Prostate gland (tissue), 2 donors: Measurements from ENCODE around the gene MRI1. TPM values are rescaled to one million over a fixed set of nuclear protein-coding genes. Genes with fewer than 3 reads are reported as not detected.
A peak's percentile ranks its signal among the peaks of the same experiment; 100 is the strongest.
"Not testable (repeated sequence)": the region's sequence is repeated elsewhere in the genome, so short reads cannot be mapped to it uniquely, and the experiment has no call there.

Source experiments
- DNase-seq: peaks from one replicate; pipeline ENCODE4 v3.0.0-alpha.2; 2019; ENCODE audit warnings: low spot score
- H3K27ac ChIP-seq, 2 donors: fragments of 200-600 bp; sonication (generic); 2 replicates each; pipeline ENCODE4 v1.5.1; 2017 to 2019
- H3K27me3 ChIP-seq: fragments of 200-600 bp; sonication (generic); replicated peaks from 2 replicates; pipeline ENCODE4 v1.5.1; 2019; ENCODE audit not compliant: insufficient read depth
- H3K36me3 ChIP-seq, 2 donors: fragments of 200-600 bp; sonication (generic); 1 replicate in 1 of 2; 2 replicates in 1 of 2; pipeline versions ENCODE4 v1.5.1 to v1.8.1; 2017 to 2019
- H3K4me1 ChIP-seq: fragments of 200-600 bp; sonication (generic); replicated peaks from 2 replicates; pipeline ENCODE4 v1.5.1; 2019
- H3K4me3 ChIP-seq, 2 donors: fragments of 200-600 bp; sonication (generic); 2 replicates each; pipeline ENCODE4 v1.5.1; 2017 to 2019
- H3K9me3 ChIP-seq: fragments of 200-600 bp; sonication (generic); 2 replicates; pipeline ENCODE4 v1.5.1; 2017
- POLR2A ChIP-seq: fragments of 450-650 bp; IDR thresholded peaks from one replicate; pipeline ENCODE4 v1.6.1; 2016; ENCODE audit warnings: antibody characterized with exemption, mild to moderate bottlenecking
- POLR2AphosphoS5 ChIP-seq: sonication (generic); formaldehyde crosslinking; IDR thresholded peaks from one replicate; pipeline ENCODE4 v1.6.1; 2017; ENCODE audit warnings: antibody characterized with exemption
- WGBS: methylation state at CpG from one replicate; pipeline ENCODE4 v1.1.5; 2018; 5-methylcytosine and 5-hydroxymethylcytosine counted together
- intact Hi-C: fragments of 100-400 bp; cut with DNase I; formaldehyde crosslinking; loops from one replicate; pipeline ENCODE4 v1.14.2; 2022
- total RNA-seq, 2 donors: library from RNA; depleted of rRNA; stranded (reverse); fragments of >200 nt; gene quantifications; one replicate each; pipeline ENCODE4 v1.1.0, GENCODE V29; 2016
- TF ChIP-seq, protein P1 (sequence below), 4 experiments: fragments of 200-600 bp in 2 of 4; fragments of 450-650 bp in 2 of 4; sonication (generic) in 2 of 4; IDR thresholded peaks; 1 replicate in 3 of 4; 2 replicates in 1 of 4; pipeline ENCODE4 v1.5.1; 2016 to 2019; ENCODE audit warnings: antibody characterized with exemption in 4 of 4, mild to moderate bottlenecking in 2 of 4, moderate library complexity in 2 of 4

MRI1 gene
- total RNA-seq, 2 donors from 2014 or later = 62.7 to 64.5 TPM

DNA sequence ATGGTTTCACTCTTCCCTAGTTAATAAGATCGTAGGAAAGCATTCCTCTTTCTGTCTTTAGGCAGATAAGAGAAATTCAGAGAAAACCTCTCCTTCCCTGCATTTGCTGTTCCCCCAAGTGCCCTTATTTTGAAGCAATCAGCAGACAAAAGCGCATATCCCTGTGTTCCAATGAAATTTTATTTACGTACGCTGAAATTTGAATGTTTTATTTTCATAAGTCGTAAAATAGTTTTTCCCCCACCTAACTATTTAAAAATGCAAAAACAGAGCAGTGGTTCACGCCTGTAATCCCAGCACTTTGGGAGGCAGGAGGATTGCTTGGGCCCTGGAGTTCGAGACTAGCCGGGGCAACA, 17.2 kb upstream of the MRI1 start:
- peaks cover 5% of the 10 kb centered on the region for H3K4me1 ChIP-seq
- WGBS = 90% methylated on average over 8 of the region's 8 CpGs

DNA sequence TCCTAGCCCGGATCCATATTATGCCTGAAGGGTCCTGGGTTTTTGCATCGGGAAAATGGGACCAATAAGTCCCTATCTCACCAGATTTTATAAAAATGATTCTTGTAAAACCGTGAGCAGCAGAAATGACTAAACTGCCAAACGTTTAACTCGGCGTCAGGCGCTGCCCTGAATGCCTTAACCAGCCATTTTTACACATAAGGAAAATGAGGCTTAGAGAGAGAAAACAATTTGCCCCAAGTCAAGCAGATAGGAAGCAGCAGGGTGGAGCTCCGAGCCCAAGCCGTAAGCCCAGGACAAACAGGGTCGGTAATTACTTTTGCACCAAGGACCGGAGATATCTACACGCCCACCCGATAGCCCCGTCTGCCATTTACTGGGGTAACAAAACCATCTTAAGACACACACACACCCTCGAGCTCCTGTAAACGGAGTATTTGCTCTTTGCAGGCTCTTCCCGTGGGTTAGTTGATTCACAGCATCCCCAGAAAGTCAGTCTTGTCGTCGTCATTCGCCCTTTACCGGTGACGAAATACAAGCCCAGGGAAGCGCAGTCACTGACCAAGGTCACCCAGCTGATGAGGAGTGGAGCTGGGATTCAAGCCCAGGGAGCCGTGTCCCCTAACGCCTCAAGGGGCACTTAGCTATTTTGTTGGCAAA, 16.0 kb upstream of the MRI1 start:
- peaks cover 5% of the 10 kb centered on the region for H3K4me1 ChIP-seq
- intact Hi-C loops = no loop called here
- no peak for DNase-seq
- H3K9me3 ChIP-seq = no peaks in the 10 kb centered on the region
- peak overlapping the region; percentile 71 to 80 for H3K4me3 ChIP-seq
- no peaks in the 10 kb centered on the region for H3K27me3 ChIP-seq
- 2% methylated on average over 25 of the region's 25 CpGs for WGBS
- H3K36me3 ChIP-seq = no peaks in the 10 kb centered on the region
- peak overlapping the region; percentile 83 to 84 for H3K27ac ChIP-seq
- TF ChIP-seq, protein P1, sequence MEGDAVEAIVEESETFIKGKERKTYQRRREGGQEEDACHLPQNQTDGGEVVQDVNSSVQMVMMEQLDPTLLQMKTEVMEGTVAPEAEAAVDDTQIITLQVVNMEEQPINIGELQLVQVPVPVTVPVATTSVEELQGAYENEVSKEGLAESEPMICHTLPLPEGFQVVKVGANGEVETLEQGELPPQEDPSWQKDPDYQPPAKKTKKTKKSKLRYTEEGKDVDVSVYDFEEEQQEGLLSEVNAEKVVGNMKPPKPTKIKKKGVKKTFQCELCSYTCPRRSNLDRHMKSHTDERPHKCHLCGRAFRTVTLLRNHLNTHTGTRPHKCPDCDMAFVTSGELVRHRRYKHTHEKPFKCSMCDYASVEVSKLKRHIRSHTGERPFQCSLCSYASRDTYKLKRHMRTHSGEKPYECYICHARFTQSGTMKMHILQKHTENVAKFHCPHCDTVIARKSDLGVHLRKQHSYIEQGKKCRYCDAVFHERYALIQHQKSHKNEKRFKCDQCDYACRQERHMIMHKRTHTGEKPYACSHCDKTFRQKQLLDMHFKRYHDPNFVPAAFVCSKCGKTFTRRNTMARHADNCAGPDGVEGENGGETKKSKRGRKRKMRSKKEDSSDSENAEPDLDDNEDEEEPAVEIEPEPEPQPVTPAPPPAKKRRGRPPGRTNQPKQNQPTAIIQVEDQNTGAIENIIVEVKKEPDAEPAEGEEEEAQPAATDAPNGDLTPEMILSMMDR (IDR thresholded peaks at IDR 0.05) = no peak
- no peak for TF ChIP-seq POLR2AphosphoS5

More for the DNA sequence above, 17.2 kb upstream of the MRI1 start:
- peak overlapping the region; percentile 71 to 80 for H3K4me3 ChIP-seq
- TF ChIP-seq, protein P1 (IDR thresholded peaks at IDR 0.05) = no peak
- no peak for TF ChIP-seq POLR2AphosphoS5
- TF ChIP-seq POLR2A = no peak
- H3K9me3 ChIP-seq = no peaks in the 10 kb centered on the region
- no peaks in the 10 kb centered on the region for H3K27me3 ChIP-seq
- intact Hi-C loops = no loop called here
- H3K36me3 ChIP-seq = no peaks in the 10 kb centered on the region
- DNase-seq = no peak
- H3K27ac ChIP-seq = peak overlapping the region; percentile 83 to 84

DNA sequence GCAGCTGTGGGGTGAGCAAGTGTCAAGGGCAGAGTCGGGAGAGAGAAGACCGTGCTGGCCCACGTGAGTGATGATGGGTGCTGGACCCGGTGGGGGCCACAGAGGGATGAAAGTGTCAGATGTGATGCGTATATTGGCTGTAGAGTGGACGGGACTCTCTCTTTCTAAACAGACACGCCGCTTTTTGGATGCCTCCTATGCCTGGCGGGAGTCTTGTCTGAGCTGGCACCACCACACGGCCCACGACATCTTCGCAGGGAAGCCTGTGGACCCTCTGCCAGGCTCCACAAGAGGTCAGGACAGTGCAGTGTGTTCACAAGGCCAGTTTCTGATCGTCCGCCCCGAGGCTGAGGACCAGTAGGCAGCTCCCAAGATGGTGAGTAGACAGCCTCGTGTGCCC, 12.9 kb upstream of the MRI1 start:
- no peak for DNase-seq
- H3K9me3 ChIP-seq = no peaks in the 10 kb centered on the region
- TF ChIP-seq, protein P1 (IDR thresholded peaks at IDR 0.05) = no peak
- TF ChIP-seq POLR2AphosphoS5 = no peak
- TF ChIP-seq POLR2A = no peak
- peaks cover 5% of the 10 kb centered on the region for H3K4me1 ChIP-seq
- H3K27me3 ChIP-seq = no peaks in the 10 kb centered on the region
- peaks cover 0 to 12% of the 10 kb centered on the region in 2 donors for H3K36me3 ChIP-seq
- H3K27ac ChIP-seq = no peak overlapping the region
- no peak overlapping the region for H3K4me3 ChIP-seq
- 91% methylated on average over 16 of the region's 16 CpGs for WGBS
- intact Hi-C loops = no loop called here

DNA sequence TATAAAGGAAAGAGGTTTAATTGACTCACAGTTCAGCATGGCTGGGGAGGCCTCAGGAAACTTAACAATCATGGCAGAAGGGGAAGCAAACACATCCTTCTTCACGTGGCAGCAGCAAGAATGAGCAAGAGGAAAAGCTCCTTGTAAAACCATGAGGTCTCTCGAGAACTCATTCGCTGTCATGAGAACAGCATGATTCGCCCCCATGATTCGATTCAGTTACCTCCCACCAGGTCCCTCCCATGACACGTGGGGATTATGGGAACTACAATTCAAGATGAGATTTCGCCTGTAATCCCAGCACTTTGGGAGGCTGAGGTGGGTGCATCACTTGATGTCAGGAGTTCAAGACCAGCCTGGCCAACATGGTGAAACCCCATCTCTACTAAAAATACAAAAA, 10.7 kb upstream of the MRI1 start:
- H3K27ac ChIP-seq, H3K27me3 ChIP-seq, DNase-seq, intact Hi-C loops, H3K9me3 ChIP-seq, H3K4me1 ChIP-seq, H3K4me3 ChIP-seq: not testable (repeated sequence)
- H3K36me3 ChIP-seq = peaks cover 12 to 19% of the 10 kb centered on the region in 2 donors
- WGBS = 83% methylated on average over 7 of the region's 7 CpGs

DNA sequence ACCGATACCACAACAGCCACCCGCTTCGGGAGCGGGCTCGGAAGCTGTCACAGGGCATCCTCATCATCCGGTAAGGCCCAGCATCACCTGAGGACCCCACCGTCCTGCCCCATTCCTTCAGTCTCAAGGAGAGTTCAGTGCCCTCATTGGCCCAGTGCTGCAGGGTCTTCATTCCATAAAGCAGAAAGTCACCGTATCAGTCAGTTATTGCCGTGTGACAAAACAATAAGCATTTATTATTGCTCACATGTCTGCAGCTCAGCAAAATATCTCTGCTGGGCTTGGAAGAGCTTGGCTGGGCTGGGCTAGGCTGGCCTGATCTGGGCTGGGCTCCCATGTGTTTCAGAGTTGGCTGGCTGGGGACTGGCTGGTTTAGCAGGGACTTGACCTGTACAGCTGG, 8.1 kb upstream of the MRI1 start:
- Histone ChIP-seq H3K4me3 (no peak overlapping the region), H3K4me1 (no peaks in the 10 kb centered on the region), H3K9me3 (no peaks in the 10 kb centered on the region), H3K27ac (no peak overlapping the region), H3K36me3 (peaks cover 19 to 21% of the 10 kb centered on the region in 2 donors), H3K27me3 (no peaks in the 10 kb centered on the region)
- intact Hi-C loops = no loop called here
- no peak for TF ChIP-seq POLR2AphosphoS5
- WGBS = over 99% methylated on average over 9 of the region's 9 CpGs
- DNase-seq = no peak
